Mucosa of rectum (tissue), 2 donors: Measurements from ENCODE around the gene CEP112.

Experiments
- H3K27ac ChIP-seq, 2 donors: one replicate each; pipeline ENCODE4 v1.7.0; 2013; ENCODE audit warnings: inconsistent platforms in 2 of 2, low read depth in 2 of 2, low read length in 2 of 2
- H3K27me3 ChIP-seq, 2 donors: one replicate each; pipeline ENCODE4 v1.7.0; 2013; ENCODE audit warnings: low read length in 2 of 2; ENCODE audit not compliant: control insufficient read depth in 2 of 2, insufficient read depth in 2 of 2
- H3K36me3 ChIP-seq, 2 donors: one replicate each; pipeline ENCODE4 v1.7.0; 2013; ENCODE audit warnings: low read length in 2 of 2; ENCODE audit not compliant: control insufficient read depth in 2 of 2, insufficient read depth in 2 of 2
- H3K4me1 ChIP-seq, 2 donors: one replicate each; pipeline ENCODE4 v1.7.0; 2013; ENCODE audit warnings: low read length in 2 of 2, mild to moderate bottlenecking in 1 of 2; ENCODE audit not compliant: control insufficient read depth in 2 of 2, insufficient read depth in 2 of 2
- H3K4me3 ChIP-seq, 2 donors: one replicate each; pipeline ENCODE4 v1.7.0; 2013; ENCODE audit warnings: low read length in 2 of 2
- H3K9ac ChIP-seq, 2 donors: one replicate each; pipeline ENCODE4 v1.7.0; 2013; ENCODE audit warnings: low read length in 2 of 2, low read depth in 1 of 2, mild to moderate bottlenecking in 1 of 2
- H3K9me3 ChIP-seq, 2 donors: one replicate each; pipeline ENCODE4 v1.7.0; 2013; ENCODE audit warnings: low read length in 2 of 2; ENCODE audit not compliant: control insufficient read depth in 2 of 2
- donor health status: healthy.
- donor health status: Normal muscosa, but diverticular disease.

CEP112 gene

DNA sequence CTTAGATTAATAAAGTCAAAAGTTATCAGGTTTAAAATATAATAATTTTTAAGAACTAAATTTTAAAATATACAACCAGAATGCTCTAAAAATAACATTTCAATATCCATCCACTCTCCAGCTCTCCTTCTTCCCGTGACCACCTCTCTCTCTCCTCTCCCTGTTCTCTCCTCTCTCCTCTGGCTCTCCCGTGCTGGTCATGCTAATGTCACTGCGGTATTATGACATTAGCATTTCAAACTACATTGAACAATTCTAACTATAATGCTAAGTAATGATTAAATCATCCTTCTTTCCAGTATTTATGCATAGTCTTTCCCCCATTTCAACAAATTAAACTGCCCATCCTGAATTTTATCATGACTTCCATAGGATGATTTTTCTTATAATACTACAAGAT lies 154.7 kb downstream of the CEP112 start:
- Histone ChIP-seq H3K9me3 (no peaks in the 10 kb centered on the region), H3K27ac (no peak overlapping the region), H3K27me3 (no peaks in the 10 kb centered on the region)

DNA sequence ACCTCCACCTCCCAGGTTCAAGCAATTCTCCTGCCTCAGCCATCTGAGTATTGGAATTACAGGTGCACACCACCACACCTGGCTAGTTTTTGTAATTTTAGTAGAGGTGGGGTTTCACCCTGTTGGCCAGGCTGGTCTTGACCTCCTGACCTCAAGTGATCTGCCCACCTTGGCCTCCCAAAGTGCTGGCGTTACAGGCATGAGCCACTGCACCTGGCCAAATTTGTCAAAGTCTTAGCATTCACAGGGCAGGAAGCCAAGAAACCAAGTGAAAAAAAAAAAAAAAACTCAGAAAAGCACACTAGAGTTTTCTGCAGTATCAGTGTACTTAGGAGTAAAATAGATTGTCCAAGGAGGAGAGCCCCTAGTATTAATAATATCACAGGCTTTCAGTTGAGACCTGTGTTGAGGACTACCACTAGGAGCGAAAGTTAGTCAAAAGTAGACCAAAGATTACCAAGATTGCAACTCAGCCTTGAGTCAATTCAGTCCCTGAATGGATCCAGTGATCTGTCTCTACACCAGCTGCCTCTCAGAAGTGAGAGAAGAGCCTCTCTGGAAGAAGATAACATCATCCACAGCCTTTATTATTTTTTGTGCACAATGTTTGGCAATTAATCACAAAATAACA lies 159.7 kb downstream of the CEP112 start:
- H3K36me3 ChIP-seq = no peaks in the 10 kb centered on the region
- H3K4me3 ChIP-seq = no peak overlapping the region
- no peak overlapping the region for H3K27ac ChIP-seq
- no peaks in the 10 kb centered on the region for H3K9me3 ChIP-seq
- H3K27me3 ChIP-seq = no peaks in the 10 kb centered on the region
- H3K9ac ChIP-seq = no peak overlapping the region
- H3K4me1 ChIP-seq = no peaks in the 10 kb centered on the region

More for the DNA sequence above, 154.7 kb downstream of the CEP112 start:
- Histone ChIP-seq H3K9ac (no peak overlapping the region), H3K4me3 (no peak overlapping the region), H3K4me1 (no peaks in the 10 kb centered on the region), H3K36me3 (no peaks in the 10 kb centered on the region)

DNA sequence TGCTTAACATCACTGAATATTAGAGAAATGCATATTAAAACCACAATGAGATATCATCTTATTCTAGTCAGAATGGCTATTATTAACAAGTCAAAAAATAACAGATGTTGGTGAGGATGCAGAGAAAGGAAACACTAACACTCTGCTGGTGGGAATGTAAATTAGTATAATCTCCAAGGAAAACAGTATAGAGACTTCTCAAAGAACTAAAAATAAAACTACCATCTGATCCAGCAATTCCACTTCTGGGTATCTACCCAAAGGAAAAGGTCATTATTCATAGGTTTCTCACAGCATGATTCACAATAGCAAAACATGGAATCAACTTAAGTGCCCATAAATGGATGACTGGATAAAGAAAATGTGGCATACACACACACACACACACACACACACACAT lies 166.4 kb downstream of the CEP112 start:
- no peaks in the 10 kb centered on the region for H3K36me3 ChIP-seq
- no peak overlapping the region for H3K4me3 ChIP-seq
- H3K9me3 ChIP-seq = peaks cover 4% of the 10 kb centered on the region in 2 donors
- H3K9ac ChIP-seq = no peak overlapping the region
- no peaks in the 10 kb centered on the region for H3K27me3 ChIP-seq
- no peak overlapping the region for H3K27ac ChIP-seq
- no peaks in the 10 kb centered on the region for H3K4me1 ChIP-seq

DNA sequence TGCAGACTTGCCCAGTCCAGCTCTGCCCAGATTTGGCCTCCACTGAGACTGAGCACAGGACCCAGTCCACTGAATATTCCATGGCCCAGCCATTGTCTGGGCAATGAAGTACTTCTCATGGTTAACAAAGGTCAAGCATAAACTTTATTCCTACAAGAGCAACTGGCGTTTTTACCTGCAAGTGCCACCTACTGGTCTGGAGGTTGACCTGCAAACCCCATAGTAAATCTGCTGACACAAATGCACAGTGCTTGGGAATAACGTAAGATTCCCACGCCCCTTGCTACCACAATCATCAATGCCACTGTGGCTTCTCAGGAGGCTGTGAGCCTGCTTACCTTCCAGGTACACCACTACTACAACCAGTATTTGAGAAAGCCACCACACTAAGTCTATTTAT lies 170.2 kb downstream of the CEP112 start:
- H3K27ac ChIP-seq = no peak overlapping the region
- H3K4me1 ChIP-seq = no peaks in the 10 kb centered on the region
- H3K9me3 ChIP-seq = peaks cover 4% of the 10 kb centered on the region in 2 donors
- H3K4me3 ChIP-seq = no peak overlapping the region
- no peaks in the 10 kb centered on the region for H3K36me3 ChIP-seq
- no peak overlapping the region for H3K9ac ChIP-seq
- H3K27me3 ChIP-seq = no peaks in the 10 kb centered on the region

DNA sequence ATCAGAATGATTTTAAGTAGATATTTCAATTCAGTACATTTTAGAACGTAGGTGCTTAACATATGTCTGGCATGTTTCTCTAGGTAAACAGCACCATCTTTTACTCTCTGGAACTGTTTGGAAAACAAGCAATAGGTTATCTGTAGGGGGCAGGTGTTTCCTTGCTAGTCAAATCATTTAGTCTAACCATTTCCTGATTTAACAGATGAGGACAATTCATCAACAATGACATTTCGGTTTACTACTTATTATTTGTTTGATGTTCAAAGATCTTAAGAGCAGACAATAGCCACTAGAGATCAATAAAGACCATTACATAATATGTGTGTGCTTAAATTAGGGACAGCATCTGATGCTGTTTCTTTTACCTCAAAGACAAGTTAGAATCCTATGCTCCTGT lies 173.1 kb downstream of the CEP112 start:
- Histone ChIP-seq H3K9ac (no peak overlapping the region), H3K27ac (no peak overlapping the region), H3K27me3 (no peaks in the 10 kb centered on the region), H3K9me3 (peaks cover 0 to 4% of the 10 kb centered on the region in 2 donors), H3K4me3 (no peak overlapping the region), H3K4me1 (no peaks in the 10 kb centered on the region), H3K36me3 (no peaks in the 10 kb centered on the region)

DNA sequence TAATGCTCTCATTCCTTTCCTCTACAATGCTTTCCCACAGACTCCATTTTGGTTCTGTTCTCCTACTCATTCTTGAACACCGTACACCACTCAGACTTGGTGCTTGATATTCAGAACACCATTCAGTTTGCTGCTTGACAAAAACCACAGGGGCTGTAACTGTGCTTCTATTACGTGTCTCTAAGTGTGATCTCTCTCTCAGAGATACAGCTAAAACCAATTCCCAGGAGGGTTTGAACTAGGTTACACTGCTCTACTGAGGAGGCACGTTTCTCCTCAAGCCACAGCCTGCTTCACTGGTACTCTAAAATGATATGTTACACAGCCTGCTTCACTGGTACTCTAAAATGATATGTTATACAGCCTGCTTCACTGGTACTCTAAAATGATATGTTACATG lies 175.7 kb downstream of the CEP112 start:
- Histone ChIP-seq H3K4me1 (no peaks in the 10 kb centered on the region), H3K4me3 (no peak overlapping the region), H3K9me3 (no peaks in the 10 kb centered on the region), H3K36me3 (no peaks in the 10 kb centered on the region), H3K27ac (no peak overlapping the region), H3K9ac (no peak overlapping the region), H3K27me3 (no peaks in the 10 kb centered on the region)

DNA sequence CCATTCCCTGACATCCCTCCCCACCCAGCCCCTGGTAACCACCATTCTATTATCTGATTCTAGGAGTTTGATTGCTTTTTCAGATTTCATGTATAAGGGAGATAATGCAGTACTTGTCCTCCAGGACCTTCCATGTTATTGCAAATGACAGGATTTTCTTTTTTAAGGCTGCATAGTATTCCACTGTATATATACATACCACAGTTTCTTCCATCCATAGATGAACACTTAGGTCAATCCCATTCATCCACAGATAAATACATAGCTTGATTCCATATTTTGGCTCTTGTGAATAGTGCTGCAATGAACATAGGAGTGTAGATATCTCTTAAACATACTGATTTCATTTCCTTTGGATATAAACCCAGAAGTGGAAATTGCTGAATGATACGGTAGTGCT lies 183.3 kb downstream of the CEP112 start:
- Histone ChIP-seq H3K9ac (no peak overlapping the region), H3K4me3 (no peak overlapping the region), H3K27me3 (no peaks in the 10 kb centered on the region), H3K4me1 (no peaks in the 10 kb centered on the region), H3K9me3 (no peaks in the 10 kb centered on the region), H3K36me3 (no peaks in the 10 kb centered on the region), H3K27ac (no peak overlapping the region)

DNA sequence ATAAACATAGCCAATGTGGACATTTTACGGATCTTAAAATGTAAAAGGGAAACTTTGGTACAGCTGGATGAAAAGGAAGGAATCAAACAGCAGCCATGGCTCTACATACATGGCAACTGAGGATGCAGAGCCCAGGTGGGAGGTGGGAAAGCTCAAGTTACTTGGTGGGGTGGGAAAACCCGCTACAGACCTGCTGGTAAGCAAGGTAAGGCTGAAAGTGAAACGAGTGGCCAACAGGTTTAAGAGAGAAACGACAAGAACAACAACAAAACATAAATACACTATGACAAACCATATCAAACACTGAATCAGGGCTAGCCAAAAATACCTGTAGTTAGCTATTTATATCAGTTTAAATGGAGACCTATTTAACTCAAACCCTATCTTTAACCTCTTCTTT lies 185.3 kb downstream of the CEP112 start:
- Histone ChIP-seq H3K4me1 (no peaks in the 10 kb centered on the region), H3K9ac (no peak overlapping the region), H3K36me3 (no peaks in the 10 kb centered on the region), H3K27me3 (no peaks in the 10 kb centered on the region), H3K27ac (no peak overlapping the region), H3K4me3 (no peak overlapping the region), H3K9me3 (no peaks in the 10 kb centered on the region)

DNA sequence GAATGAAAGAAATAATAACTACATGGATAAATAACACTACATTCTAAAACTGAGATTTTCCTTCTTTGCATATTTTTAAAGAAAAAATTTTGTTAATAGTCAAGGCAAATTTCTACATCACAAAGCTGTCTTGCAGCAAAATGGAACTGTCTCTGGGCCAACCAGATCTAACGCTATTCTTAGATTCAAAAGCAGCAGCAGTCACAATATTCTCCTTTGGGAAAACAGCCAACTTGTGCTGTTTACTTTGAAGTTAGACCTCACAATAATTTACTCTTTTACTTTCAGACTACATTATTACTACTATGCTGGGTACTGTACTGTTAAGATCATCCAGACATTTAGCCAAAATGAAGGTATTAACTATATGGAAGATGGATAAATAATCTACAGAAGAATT lies 189.1 kb downstream of the CEP112 start:
- no peak overlapping the region for H3K9ac ChIP-seq
- no peaks in the 10 kb centered on the region for H3K36me3 ChIP-seq
- H3K4me3 ChIP-seq = no peak overlapping the region
- no peaks in the 10 kb centered on the region for H3K4me1 ChIP-seq
- H3K9me3 ChIP-seq = no peaks in the 10 kb centered on the region
- H3K27ac ChIP-seq = no peak overlapping the region
- H3K27me3 ChIP-seq = no peaks in the 10 kb centered on the region

DNA sequence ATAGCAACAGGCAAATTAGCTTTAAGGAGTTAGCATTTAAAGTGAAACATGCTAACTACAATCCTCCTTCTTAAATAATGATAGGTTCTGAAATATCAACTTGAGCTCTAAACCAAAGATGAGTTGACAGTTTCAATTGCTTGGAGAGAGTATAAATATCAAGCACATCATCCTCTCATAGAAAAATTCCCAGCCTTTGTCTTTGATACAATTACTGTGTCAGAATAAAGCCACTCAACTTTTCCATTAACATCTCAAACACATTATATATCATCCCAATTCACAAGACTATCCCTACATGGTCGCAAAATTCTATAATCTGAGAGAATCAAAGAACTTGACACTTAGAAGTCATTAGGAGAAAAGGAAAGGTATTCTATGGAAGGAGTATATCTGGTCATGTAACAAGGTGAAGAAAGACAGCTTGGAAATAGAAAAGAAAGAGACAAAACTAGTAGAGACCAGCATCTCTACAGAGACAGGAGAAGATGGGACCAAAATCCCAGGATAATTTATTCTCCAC lies 189.8 kb downstream of the CEP112 start:
- Histone ChIP-seq H3K9ac (no peak overlapping the region), H3K4me3 (no peak overlapping the region), H3K27ac (no peak overlapping the region), H3K27me3 (no peaks in the 10 kb centered on the region), H3K9me3 (no peaks in the 10 kb centered on the region), H3K4me1 (no peaks in the 10 kb centered on the region), H3K36me3 (no peaks in the 10 kb centered on the region)

DNA sequence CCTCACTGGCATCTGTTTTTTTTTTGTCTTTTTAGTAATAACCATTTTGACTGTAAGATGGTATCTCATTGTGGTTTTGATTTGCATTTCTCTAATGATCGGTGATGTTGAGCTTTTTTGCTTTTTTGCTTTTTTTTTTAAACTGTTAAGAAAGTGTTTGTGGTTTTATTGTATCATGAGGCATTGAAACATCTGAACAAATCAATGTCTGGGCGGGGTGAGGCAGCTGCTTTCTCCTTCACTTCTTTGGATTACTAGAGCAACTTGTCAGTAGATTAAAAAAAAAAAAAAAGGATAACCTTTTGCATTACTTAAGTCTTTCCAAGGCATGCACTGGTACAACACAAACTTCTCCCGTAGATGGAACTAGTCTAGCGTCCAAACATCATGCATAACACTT lies 191.7 kb downstream of the CEP112 start:
- no peak overlapping the region for H3K9ac ChIP-seq
- H3K27ac ChIP-seq = no peak overlapping the region
- H3K9me3 ChIP-seq = no peaks in the 10 kb centered on the region
- no peaks in the 10 kb centered on the region for H3K4me1 ChIP-seq
- no peaks in the 10 kb centered on the region for H3K27me3 ChIP-seq
- H3K4me3 ChIP-seq = no peak overlapping the region
- H3K36me3 ChIP-seq = no peaks in the 10 kb centered on the region
